ENCODE results near the gene SARS1.

DNA sequence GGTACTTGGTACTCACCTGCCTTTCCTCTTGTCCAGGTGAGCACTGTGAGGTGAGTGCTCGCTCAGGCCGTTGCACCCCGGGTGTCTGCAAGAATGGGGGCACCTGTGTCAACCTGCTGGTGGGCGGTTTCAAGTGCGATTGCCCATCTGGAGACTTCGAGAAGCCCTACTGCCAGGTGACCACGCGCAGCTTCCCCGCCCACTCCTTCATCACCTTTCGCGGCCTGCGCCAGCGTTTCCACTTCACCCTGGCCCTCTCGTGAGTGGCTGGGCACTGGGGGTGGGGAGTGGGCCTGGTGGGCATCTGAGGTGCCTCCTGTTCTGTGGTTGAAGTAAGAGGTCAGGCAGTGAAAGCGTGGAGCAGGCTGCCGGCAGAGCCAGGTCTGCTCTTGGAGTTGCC is 47.3 kb downstream of the SARS1 start:
- no peak for TF ChIP-seq EP300 (IDR thresholded peaks at IDR 0.05)
- TF ChIP-seq, protein P1, sequence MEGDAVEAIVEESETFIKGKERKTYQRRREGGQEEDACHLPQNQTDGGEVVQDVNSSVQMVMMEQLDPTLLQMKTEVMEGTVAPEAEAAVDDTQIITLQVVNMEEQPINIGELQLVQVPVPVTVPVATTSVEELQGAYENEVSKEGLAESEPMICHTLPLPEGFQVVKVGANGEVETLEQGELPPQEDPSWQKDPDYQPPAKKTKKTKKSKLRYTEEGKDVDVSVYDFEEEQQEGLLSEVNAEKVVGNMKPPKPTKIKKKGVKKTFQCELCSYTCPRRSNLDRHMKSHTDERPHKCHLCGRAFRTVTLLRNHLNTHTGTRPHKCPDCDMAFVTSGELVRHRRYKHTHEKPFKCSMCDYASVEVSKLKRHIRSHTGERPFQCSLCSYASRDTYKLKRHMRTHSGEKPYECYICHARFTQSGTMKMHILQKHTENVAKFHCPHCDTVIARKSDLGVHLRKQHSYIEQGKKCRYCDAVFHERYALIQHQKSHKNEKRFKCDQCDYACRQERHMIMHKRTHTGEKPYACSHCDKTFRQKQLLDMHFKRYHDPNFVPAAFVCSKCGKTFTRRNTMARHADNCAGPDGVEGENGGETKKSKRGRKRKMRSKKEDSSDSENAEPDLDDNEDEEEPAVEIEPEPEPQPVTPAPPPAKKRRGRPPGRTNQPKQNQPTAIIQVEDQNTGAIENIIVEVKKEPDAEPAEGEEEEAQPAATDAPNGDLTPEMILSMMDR (IDR thresholded peaks at IDR 0.05) = no peak

Data from tibial nerve (tissue), 4 donors.